Kidney glomerular epithelial cell (primary cell): ENCODE results near the gene CDC42EP5.
"Not testable (repeated sequence)": the region's sequence is repeated elsewhere in the genome, so short reads cannot be mapped to it uniquely, and the experiment has no call there.

Experiments used
- DNase-seq: peaks from one replicate; lab custom pipeline; 2025; lab: John Stamatoyannopoulos, UW

The CDC42EP5 gene

DNA sequence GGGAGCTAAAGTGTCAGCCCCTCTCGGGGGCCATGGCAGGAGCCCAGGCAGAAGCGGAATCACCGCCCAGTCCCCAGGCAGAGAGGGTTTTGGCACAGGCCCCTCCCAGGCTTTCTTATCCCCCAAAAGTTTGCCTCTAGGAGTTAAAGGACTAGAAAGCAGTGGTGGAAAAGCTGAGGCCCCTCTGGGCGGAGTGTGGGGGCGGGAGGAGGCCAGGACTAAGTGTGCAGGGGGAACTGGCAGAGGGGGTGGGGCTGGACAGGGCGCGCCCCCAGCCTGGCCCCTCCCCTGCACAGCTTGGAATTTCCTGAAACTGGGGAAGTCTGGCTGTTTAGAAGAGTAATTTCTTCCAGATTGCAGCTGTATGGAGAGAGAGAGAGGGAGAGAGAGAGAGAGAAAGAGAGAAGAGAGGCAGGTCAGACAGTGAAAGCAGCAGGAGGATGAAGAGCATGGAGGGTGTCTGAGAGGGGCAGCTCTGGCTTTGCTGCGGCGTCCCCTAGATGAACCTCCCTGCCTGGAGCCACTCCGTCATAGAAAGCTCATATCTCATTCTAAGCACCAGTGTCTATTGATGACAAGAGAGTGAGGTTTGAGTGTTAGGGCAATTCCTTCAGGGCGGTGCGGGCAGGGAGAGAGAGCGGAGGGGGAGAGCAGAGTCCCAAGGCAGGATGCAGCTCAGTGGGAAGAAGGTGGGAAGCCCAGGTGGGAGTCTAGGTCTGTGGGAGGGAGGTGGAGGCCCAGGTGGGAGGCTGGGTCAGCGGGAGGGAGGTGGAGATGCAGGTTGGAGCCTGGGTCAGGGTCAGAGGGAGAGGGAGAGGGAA, at the start of gene CDC42EP5:
TSS of gene CDC42EP5 (minus strand) at position 226 of the 821 bp plus-strand sequence. CDS start 7,749 bp downstream, outside the sequence.
- no peak for DNase-seq

GRCh38 chr19:54521860-54522513, 48.9 kb upstream of the CDC42EP5 start:
- no peak for DNase-seq

GRCh38 chr19:54521022-54521859, 48.1 kb upstream of the CDC42EP5 start:
- no peak for DNase-seq

DNA sequence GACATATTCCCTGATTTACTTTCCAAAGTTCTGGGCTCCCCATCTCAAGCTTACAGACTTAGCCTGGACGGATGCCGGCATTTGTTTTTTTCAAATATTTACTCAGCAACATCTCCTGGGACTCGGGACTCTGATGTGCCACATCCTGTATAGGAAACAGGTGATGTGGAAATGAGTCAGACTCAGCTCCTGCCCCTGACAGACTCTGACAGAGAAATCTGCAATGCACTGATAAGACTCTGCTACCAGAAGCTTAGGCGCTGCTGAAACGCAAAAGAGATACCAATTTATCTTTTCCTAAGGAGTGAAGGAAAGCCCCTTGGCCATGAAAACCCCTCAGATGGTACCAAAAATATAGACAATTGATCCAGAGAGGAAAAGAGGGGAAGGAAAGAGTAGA, 45.7 kb upstream of the CDC42EP5 start:
- no peak for DNase-seq

DNA sequence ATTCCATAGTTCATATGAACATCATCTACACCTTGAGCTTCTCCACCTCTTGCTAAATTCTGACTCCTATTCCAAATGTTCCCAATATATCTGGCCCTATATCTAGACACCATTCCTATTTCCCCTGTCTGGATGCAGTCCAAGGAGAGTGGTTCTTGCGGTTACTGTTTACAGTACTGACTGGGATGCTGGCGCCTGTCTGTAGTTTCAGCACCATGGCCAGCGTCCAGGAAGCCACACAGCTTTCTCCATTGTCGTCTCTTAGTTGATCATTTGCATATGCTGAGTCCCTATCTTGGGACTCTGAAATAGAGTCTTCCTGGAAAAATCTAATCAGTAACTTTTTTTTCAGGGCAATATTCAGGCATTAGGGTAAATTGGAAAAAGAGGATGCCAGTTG, 44.4 kb upstream of the CDC42EP5 start:
- peak; percentile 2 for DNase-seq

DNA sequence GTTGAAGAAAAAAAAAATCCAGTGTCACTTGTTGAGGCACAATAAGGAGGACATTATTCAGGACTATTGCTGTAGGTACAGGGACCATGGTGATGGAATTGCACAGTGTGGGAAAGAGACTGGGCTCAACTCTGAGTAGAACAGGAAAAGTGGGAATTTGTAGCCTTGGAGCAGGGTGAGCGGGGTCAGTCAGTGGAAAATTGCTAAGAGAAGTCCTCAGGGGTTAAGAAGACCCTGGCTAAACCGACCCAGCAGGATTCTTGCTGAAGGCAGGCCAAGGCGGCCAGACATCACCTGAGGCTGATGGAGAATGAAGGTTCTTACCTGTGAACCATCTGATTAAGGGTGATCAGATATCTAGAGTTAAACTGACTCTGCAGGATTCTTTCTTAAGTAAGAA, 42.1 kb upstream of the CDC42EP5 start:
- no peak for DNase-seq

DNA sequence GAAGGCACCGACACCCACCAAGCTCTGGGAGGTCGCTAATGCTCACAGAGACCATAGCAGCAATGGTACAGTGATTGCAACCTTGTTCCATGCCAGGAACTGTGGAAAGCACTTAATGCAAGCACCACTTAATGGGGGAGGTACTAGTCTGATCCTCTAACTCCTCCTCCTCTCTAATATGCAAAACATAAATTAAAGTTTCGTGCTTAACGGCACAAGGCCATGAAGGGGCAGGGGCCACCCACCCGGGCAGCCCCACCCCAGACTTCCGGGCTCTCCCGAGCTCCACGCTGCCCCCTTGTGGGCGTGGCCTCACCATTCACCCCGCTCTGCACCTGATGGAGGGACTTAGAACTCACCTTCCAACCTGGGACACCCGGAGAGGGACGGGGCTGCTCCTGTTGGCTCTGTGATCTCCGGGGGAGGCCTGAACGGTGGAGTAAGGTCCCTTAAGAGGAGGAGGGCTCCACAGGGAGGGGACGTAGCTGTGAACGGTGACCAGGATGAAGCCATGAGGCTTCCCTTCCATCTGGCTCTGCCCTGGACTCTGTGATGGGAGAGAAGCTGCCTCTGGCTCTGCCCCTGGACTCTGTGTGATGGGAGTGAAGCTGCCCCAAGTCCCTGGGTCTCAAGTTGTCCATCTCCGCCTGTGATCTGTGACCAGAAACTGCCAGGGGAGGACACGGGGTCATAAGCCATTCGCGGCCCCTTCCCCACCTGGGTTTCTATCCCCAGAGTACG, 36.3 kb upstream of the CDC42EP5 start:
- not testable (repeated sequence) for DNase-seq

- DNase-seq, result not testable (repeated sequence)
Observed at GRCh38 chr19:54508487-54508886, 35.4 kb upstream of the CDC42EP5 start.

DNA sequence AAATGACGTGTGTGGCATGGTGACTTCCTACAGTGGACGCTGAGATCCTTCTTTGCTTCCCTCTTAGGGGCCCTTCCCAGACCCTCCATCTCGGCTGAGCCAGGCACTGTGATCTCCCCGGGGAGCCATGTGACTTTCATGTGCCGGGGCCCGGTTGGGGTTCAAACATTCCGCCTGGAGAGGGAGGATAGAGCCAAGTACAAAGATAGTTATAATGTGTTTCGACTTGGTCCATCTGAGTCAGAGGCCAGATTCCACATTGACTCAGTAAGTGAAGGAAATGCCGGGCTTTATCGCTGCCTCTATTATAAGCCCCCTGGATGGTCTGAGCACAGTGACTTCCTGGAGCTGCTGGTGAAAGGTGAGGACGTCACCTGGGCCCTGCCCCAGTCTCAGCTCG, 34.7 kb upstream of the CDC42EP5 start:
- DNase-seq, result no peak

GRCh38 chr19:54507038-54507717, 34.1 kb upstream of the CDC42EP5 start:
- DNase-seq, result not testable (repeated sequence)

GRCh38 chr19:54506079-54506478, 33.0 kb upstream of the CDC42EP5 start:
- no peak for DNase-seq

- not testable (repeated sequence) for DNase-seq
Observed at GRCh38 chr19:54505542-54505941, 32.4 kb upstream of the CDC42EP5 start.

GRCh38 chr19:54502518-54503048, 29.5 kb upstream of the CDC42EP5 start, which contains the start of gene LAIR2:
TSS of gene LAIR2 (plus strand) at chr19:54502831. CDS start at chr19:54502919, 88 bp downstream.
- DNase-seq, result no peak

DNA sequence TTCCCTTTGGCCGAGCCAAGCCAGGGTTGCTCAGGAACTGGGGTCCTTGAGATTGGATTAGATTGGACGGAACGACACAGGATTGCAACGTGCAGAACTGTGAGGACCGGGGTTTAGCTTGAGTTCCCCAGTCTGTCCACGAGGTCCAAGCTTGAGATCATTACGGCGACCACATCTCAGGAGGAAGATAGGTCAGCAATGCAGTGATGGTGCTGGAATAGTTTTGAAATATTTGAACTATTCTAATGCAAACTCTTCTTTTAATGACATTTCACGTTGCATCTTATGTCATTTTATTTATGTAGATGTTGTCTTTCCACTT, 25.3 kb upstream of the CDC42EP5 start:
- DNase-seq, result not testable (repeated sequence)

GRCh38 chr19:54497747-54498450, 24.8 kb upstream of the CDC42EP5 start:
- not testable (repeated sequence) for DNase-seq

DNA sequence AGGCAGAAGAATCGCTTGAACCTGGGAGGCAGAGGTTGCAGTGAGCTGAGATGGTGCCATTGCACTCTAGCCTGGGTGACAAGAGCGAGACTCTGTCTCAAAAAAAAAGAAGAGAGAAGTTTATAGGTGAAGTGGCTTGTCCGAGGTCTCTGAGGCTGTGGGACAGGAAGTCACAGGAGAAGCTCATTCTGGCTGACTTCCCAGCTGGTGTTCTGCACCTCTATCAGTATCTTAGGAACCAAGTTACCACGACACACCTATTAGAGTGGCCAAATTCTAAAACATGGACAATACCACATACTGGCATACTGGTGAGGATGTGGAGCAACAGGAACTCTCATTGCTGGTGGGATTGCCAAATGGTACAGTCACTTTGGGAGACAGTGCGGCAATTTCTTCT, 22.2 kb upstream of the CDC42EP5 start:
- DNase-seq, result not testable (repeated sequence)

DNA sequence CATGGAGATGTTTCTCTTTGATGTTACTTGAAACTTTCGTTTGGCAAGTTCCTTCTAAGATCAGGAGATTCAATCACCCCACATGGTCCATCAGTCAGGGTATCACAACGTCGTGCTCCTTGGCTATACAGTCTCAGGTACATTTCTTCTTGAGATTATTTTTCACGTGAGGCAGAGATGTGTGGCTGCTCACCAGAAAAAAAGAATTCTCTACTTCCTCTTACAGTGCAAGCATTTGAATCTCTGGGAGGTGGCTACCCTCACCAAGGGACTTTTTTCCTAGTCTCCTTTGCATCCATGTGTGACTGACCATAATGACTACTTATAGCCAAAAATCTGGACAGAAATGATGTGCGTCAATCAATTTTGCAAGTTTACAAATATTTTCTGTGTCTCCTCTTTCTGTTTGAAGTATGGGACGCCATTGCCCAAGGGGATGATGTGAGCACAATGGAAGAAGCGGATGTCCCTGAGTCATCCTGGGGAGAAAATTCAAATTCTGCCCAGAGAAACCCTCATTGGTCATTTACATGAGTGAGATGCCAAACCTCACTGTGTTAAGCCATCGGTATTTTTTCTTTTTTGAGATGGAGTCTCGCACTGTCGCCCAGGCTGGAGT, 21.0 kb upstream of the CDC42EP5 start:
- no peak for DNase-seq

- DNase-seq, result not testable (repeated sequence)
Observed at GRCh38 chr19:54493056-54493455, 20.0 kb upstream of the CDC42EP5 start.

GRCh38 chr19:54492568-54492967, 19.5 kb upstream of the CDC42EP5 start:
- no peak for DNase-seq

- DNase-seq, result no peak
Observed at GRCh38 chr19:54489766-54490165, 16.7 kb upstream of the CDC42EP5 start.
